H1 (cell line): Measurements from ENCODE around the gene APMAP. TPM values are rescaled to one million over a fixed set of nuclear protein-coding genes. Genes with fewer than 3 reads are reported as not detected.

Experiments
- CTCF ChIA-PET: fragments of 300-600 bp; sonication (Branson Sonifier 250); formaldehyde crosslinking; loops from one replicate; lab custom pipeline; 2021; ENCODE audit not compliant: partially characterized antibody; lab: Charles Lee
- POLR2A ChIA-PET: fragments of 300-600 bp; sonication (Branson Sonifier 250); formaldehyde crosslinking; loops from one replicate; lab custom pipeline; 2021; ENCODE audit warnings: inconsistent platforms; ENCODE audit not compliant: partially characterized antibody; lab: Charles Lee
- DNase-seq, 2 experiments: peaks; one replicate each; pipeline versions ENCODE4 v3.0.0 to v3.0.0-alpha.2; 2010 to 2022; ENCODE audit warnings: low spot score in 2 of 2, low read depth in 1 of 2, mixed read lengths in 1 of 2
- FAIRE-seq: peaks from 2 replicates; lab custom pipeline; 2011; peaks lifted over from hg19 to GRCh38; lab: Jason Lieb, UNC
- H2AFZ ChIP-seq: 2 replicates; pipeline ENCODE4 v1.8.1; 2012; ENCODE audit warnings: low read length, inconsistent platforms
- H2AK5ac ChIP-seq: 2 replicates; pipeline ENCODE4 v1.6.1; 2013; ENCODE audit warnings: low read depth, low read length
- H2BK120ac ChIP-seq: replicated peaks from 2 replicates; pipeline ENCODE3; 2013; ENCODE audit warnings: low read depth, low read length, inconsistent platforms
- H2BK12ac ChIP-seq: 2 replicates; pipeline ENCODE4 v1.6.1; 2013; ENCODE audit warnings: low read depth, low read length
- H2BK15ac ChIP-seq: 2 replicates; pipeline ENCODE4 v1.6.1; 2013; ENCODE audit warnings: low read length
- H2BK20ac ChIP-seq: 2 replicates; pipeline ENCODE4 v1.6.1; 2013; ENCODE audit warnings: low read length
- H2BK5ac ChIP-seq: 2 replicates; pipeline ENCODE4 v1.6.1; 2013; ENCODE audit warnings: low read depth, low read length
- H3K14ac ChIP-seq: 2 replicates; pipeline ENCODE4 v1.6.1; 2013; ENCODE audit warnings: inconsistent platforms; ENCODE audit not compliant: insufficient read length
- H3K18ac ChIP-seq: 2 replicates; pipeline ENCODE4 v1.6.1; 2013; ENCODE audit warnings: low read length; ENCODE audit errors: extremely low read depth
- H3K23ac ChIP-seq: 2 replicates; pipeline ENCODE4 v1.6.1; 2013; ENCODE audit warnings: inconsistent platforms; ENCODE audit not compliant: insufficient read length
- H3K23me2 ChIP-seq: 2 replicates; pipeline ENCODE4 v1.6.1; 2013; ENCODE audit warnings: low read depth, low read length
- H3K27ac ChIP-seq: 2 replicates; pipeline ENCODE4 v1.6.1; 2011; ENCODE audit warnings: low read depth, low read length, inconsistent platforms
- H3K27me3 ChIP-seq, 4 experiments: replicated peaks in 1 of 4; 1 replicate in 1 of 4; 2 replicates in 3 of 4; pipeline versions ENCODE4 v1.6.1 to v1.8.1; 2011 to 2013; ENCODE audit warnings: low read length in 3 of 4, mild to moderate bottlenecking in 3 of 4, inconsistent platforms in 2 of 4, mixed read lengths in 2 of 4, moderate library complexity in 1 of 4; ENCODE audit not compliant: control insufficient read depth in 3 of 4, insufficient read depth in 3 of 4; ENCODE audit errors: extremely low read depth in 1 of 4
- H3K36me3 ChIP-seq, 4 experiments: 2 replicates each; pipeline versions ENCODE4 v1.6.1 to v1.8.1; 2011 to 2013; ENCODE audit warnings: mild to moderate bottlenecking in 4 of 4, low read length in 3 of 4, moderate library complexity in 2 of 4, control low read depth in 1 of 4, inconsistent platforms in 1 of 4; ENCODE audit not compliant: insufficient read depth in 4 of 4, control insufficient read depth in 2 of 4
- H3K4ac ChIP-seq: replicated peaks from 2 replicates; pipeline ENCODE3; 2013; ENCODE audit warnings: low read length, low read depth, mixed read lengths, inconsistent platforms; ENCODE audit not compliant: insufficient read length
- H3K4me1 ChIP-seq, 4 experiments: replicated peaks in 1 of 4; 1 replicate in 1 of 4; 2 replicates in 3 of 4; pipeline versions ENCODE4 v1.6.1 to v1.8.1; 2011 to 2013; ENCODE audit warnings: low read length in 3 of 4, inconsistent platforms in 2 of 4, mixed read lengths in 1 of 4; ENCODE audit not compliant: insufficient read depth in 4 of 4, control insufficient read depth in 3 of 4
- H3K4me2 ChIP-seq, 2 experiments: 2 replicates each; pipeline versions ENCODE4 v1.6.1 to v1.8.1; 2011 to 2013; ENCODE audit warnings: low read depth in 2 of 2, low read length in 2 of 2, control low read depth in 1 of 2, inconsistent platforms in 1 of 2, mild to moderate bottlenecking in 1 of 2; ENCODE audit not compliant: insufficient read depth in 1 of 2
- H3K4me3 ChIP-seq, 4 experiments: fragments of 200-600, 300-600 bp in 1 of 4; sonication (generic), shearing (Covaris generic), sonication (Bioruptor Twin) in 1 of 4; 2 replicates each; pipeline versions ENCODE4 v1.5.1 to v1.8.1; 2011 to 2016; ENCODE audit warnings: low read length in 4 of 4, low read depth in 3 of 4, control low read depth in 2 of 4, inconsistent platforms in 2 of 4, mild to moderate bottlenecking in 2 of 4, mixed read lengths in 1 of 4, moderate library complexity in 1 of 4; ENCODE audit not compliant: insufficient read depth in 2 of 4; ENCODE audit errors: extremely low read depth in 1 of 4
- H3K56ac ChIP-seq: replicated peaks from 2 replicates; pipeline ENCODE3; 2013; ENCODE audit warnings: low read depth, mild to moderate bottlenecking, mixed read lengths, low read length, inconsistent platforms; ENCODE audit not compliant: insufficient read length
- H3K79me1 ChIP-seq: 2 replicates; pipeline ENCODE4 v1.6.1; 2013; ENCODE audit warnings: low read depth, low read length, control low read depth
- H3K79me2 ChIP-seq, 2 experiments: 2 replicates each; pipeline versions ENCODE4 v1.6.1 to v1.8.1; 2012 to 2013; ENCODE audit warnings: low read length in 2 of 2, mild to moderate bottlenecking in 2 of 2, inconsistent platforms in 1 of 2; ENCODE audit not compliant: insufficient read depth in 2 of 2, control insufficient read depth in 1 of 2
- H3K9ac ChIP-seq, 4 experiments: replicated peaks in 1 of 4; 1 replicate in 1 of 4; 2 replicates in 3 of 4; pipeline versions ENCODE4 v1.6.1 to v1.8.1; 2011 to 2013; ENCODE audit warnings: low read depth in 3 of 4, low read length in 3 of 4, control low read depth in 2 of 4, mild to moderate bottlenecking in 2 of 4, moderate library complexity in 2 of 4, inconsistent platforms in 1 of 4; ENCODE audit errors: extremely low read depth in 1 of 4
- H3K9me3 ChIP-seq, 2 experiments: 2 replicates each; pipeline versions ENCODE4 v1.6.1 to v1.8.1; 2012 to 2013; ENCODE audit warnings: mild to moderate bottlenecking in 2 of 2, moderate library complexity in 2 of 2, control low read depth in 1 of 2, inconsistent platforms in 1 of 2, low read depth in 1 of 2, low read length in 1 of 2, mixed read lengths in 1 of 2; ENCODE audit not compliant: insufficient read depth in 2 of 2
- H4K20me1 ChIP-seq, 2 experiments: replicated peaks in 1 of 2; 2 replicates each; pipeline versions ENCODE3 to v1.8.1; 2011 to 2013; ENCODE audit warnings: inconsistent platforms in 2 of 2, low read length in 2 of 2, mild to moderate bottlenecking in 1 of 2; ENCODE audit not compliant: insufficient read depth in 2 of 2, control insufficient read depth in 1 of 2
- H4K5ac ChIP-seq: 2 replicates; pipeline ENCODE4 v1.6.1; 2013; ENCODE audit warnings: low read length, low read depth, mixed read lengths, inconsistent platforms; ENCODE audit not compliant: insufficient read length
- H4K8ac ChIP-seq: 2 replicates; pipeline ENCODE4 v1.8.0; 2013; ENCODE audit warnings: mild to moderate bottlenecking, moderate library complexity, low read length, inconsistent platforms; ENCODE audit not compliant: insufficient read depth; ENCODE audit errors: extremely low read depth
- H4K91ac ChIP-seq: replicated peaks from 2 replicates; pipeline ENCODE3; 2013; ENCODE audit warnings: low read length, mixed read lengths, inconsistent platforms; ENCODE audit not compliant: insufficient read length
- CREB1 ChIP-seq: IDR thresholded peaks from 2 replicates; pipeline ENCODE4 v1.6.1; 2012; ENCODE audit warnings: inconsistent platforms
- NRF1 ChIP-seq: IDR thresholded peaks from 2 replicates; pipeline ENCODE4 v1.6.1; 2011; ENCODE audit warnings: mild to moderate bottlenecking, low read depth, low read length, improper control_type of control experiment
- RAD21 ChIP-seq, 2 experiments: IDR thresholded peaks in 1 of 2; conservative IDR thresholded peaks in 1 of 2; 2 replicates each; pipeline ENCODE4 v1.6.1; 2011; ENCODE audit warnings: low read depth in 2 of 2, low read length in 2 of 2, improper control_type of control experiment in 1 of 2, inconsistent platforms in 1 of 2, mild to moderate bottlenecking in 1 of 2, moderate library complexity in 1 of 2
- SP1 ChIP-seq: IDR thresholded peaks from 2 replicates; pipeline ENCODE4 v1.6.1; 2011; ENCODE audit warnings: low read depth, low read length
- TBP ChIP-seq: IDR thresholded peaks from 2 replicates; pipeline ENCODE4 v1.6.1; 2011; ENCODE audit warnings: low read depth, low read length, improper control_type of control experiment
- WGBS, 2 experiments: shearing (Covaris generic) in 1 of 2; methylation state at CpG; one replicate each; pipeline versions ENCODE4 v1.1.6 to v1.1.7; 2013 to 2015; ENCODE audit warnings: low lambda C conversion rate in 2 of 2, mixed read lengths in 2 of 2, inconsistent platforms in 1 of 2, low coverage in 1 of 2, missing lambda C conversion rate in 1 of 2; ENCODE audit not compliant: insufficient replicate concordance in 2 of 2, insufficient coverage in 1 of 2, insufficient read length in 1 of 2; ENCODE audit errors: extremely low coverage in 1 of 2, missing lambda C conversion rate in 1 of 2; 5-methylcytosine and 5-hydroxymethylcytosine counted together
- polyA plus RNA-seq, 7 experiments: library from polyadenylated mRNA; depleted of rRNA in 3 of 7; stranded (reverse) in 5 of 7; unstranded in 2 of 7; fragments of >200 nt in 5 of 7; fragments of 200-250 nt in 2 of 7; gene quantifications; 1 replicate in 5 of 7; 2 replicates in 1 of 7; 4 replicates in 1 of 7; pipeline versions ENCODE4 v1.2.1 to v1.2.3, GENCODE V29; 2011 to 2013; ENCODE audit warnings: missing spikeins in 2 of 7, mixed read lengths in 2 of 7
- total RNA-seq: library from RNA; stranded (reverse); fragmentation: NEBNext Ultra II Directional; extraction: Animal tissue kit (Norgen Biotek cat#: 25700); gene quantifications from 2 replicates; pipeline ENCODE4 v1.2.1, GENCODE V29; 2021

APMAP gene
- total and polyA plus RNA-seq, 2 of the 8 experiments (the other 6 are each of a cell fraction or from before 2014, with no cell fraction given) = 31.3 to 66.0 TPM

- FAIRE-seq = no peak
- Histone ChIP-seq H3K36me3 (no peaks in the 10 kb centered on the region), H4K8ac (no peak overlapping the region), H3K4ac (no peak overlapping the region), H4K20me1 (no peaks in the 10 kb centered on the region), H2BK5ac (no peak overlapping the region), H3K79me1 (no peaks in the 10 kb centered on the region), H3K14ac (no peak overlapping the region), H2AFZ (no peak overlapping the region), H2BK15ac (no peak overlapping the region), H2BK120ac (no peak overlapping the region), H3K9me3 (no peaks in the 10 kb centered on the region), H3K4me1 (no peaks in the 10 kb centered on the region), H3K4me2 (no peak overlapping the region), H4K91ac (no peak overlapping the region), H3K4me3 (no peak overlapping the region), H3K56ac (no peak overlapping the region), H4K5ac (no peak overlapping the region), H3K23me2 (no peaks in the 10 kb centered on the region), H3K18ac (no peak overlapping the region), H3K9ac (no peak overlapping the region), H2BK20ac (no peak overlapping the region), H2AK5ac (no peak overlapping the region), H2BK12ac (no peak overlapping the region), H3K23ac (no peak overlapping the region), H3K27ac (no peak overlapping the region), H3K79me2 (no peaks in the 10 kb centered on the region), H3K27me3 (no peaks in the 10 kb centered on the region)
- WGBS, 2 experiments = 86% methylated on average over 14 of the region's 14 CpGs; no CpG with 5 or more reads in 1 of the 2 experiments
- ChIA-PET CTCF (interaction anchor here (1.4 kb wide), 1 partner anchor 40 kb away, joined by 3 read pairs; no protein-coding TSS in a partner anchor), POLR2A (interaction anchor here (1.2 kb wide), 1 partner anchor 27 kb away, joined by 3 read pairs; no protein-coding TSS in a partner anchor)
- DNase-seq = no peak
- no peak for TF ChIP-seq RAD21 (IDR thresholded peaks at IDR 0.05 in 1 of 2, conservative IDR thresholded peaks at IDR 0.05 in 1 of 2; ENCODE audit: low read depth in 2 of 2, low read length in 2 of 2)
- TF ChIP-seq NRF1 = no peak
- TF ChIP-seq TBP = no peak
- no peak for TF ChIP-seq SP1
- TF ChIP-seq CREB1 = no peak
Measured at GRCh38 chr20:25025091-25025861, 32.7 kb upstream of the APMAP start.
